Measurements from ENCODE around the gene NYAP1.
"Not testable (repeated sequence)": the region's sequence is repeated elsewhere in the genome, so short reads cannot be mapped to it uniquely, and the experiment has no call there.

The NYAP1 gene

GRCh38 chr7:100481466-100481865, 2.3 kb upstream of the NYAP1 start:
- DNase-seq (ENCODE audit: insufficient read length, low spot score): no peak

GRCh38 chr7:100482728-100483089, 1.0 kb upstream of the NYAP1 start:
- DNase-seq (ENCODE audit: insufficient read length, low spot score) (no peak), FAIRE-seq (no peak)

More at GRCh38 chr7:100481466-100481865, 2.3 kb upstream of the NYAP1 start:
- FAIRE-seq: no peak

GRCh38 chr7:100483090-100483721, 521 bp upstream of the NYAP1 start:
- FAIRE-seq: no peak
- DNase-seq (ENCODE audit: insufficient read length, low spot score): peak; percentile 84

GRCh38 chr7:100484673-100485045, 932 bp downstream of the NYAP1 start:
- DNase-seq (ENCODE audit: insufficient read length, low spot score): no peak
- no peak for FAIRE-seq

- DNase-seq (ENCODE audit: insufficient read length, low spot score): no peak
- FAIRE-seq: no peak
Measured at GRCh38 chr7:100485471-100485876, 1.7 kb downstream of the NYAP1 start.

- no peak for FAIRE-seq
- DNase-seq (ENCODE audit: insufficient read length, low spot score): no peak
Measured at GRCh38 chr7:100486111-100486636, 2.4 kb downstream of the NYAP1 start.

GRCh38 chr7:100486753-100487446, 3.2 kb downstream of the NYAP1 start:
- DNase-seq (ENCODE audit: insufficient read length, low spot score): no peak

GRCh38 chr7:100488333-100489095, 4.8 kb downstream of the NYAP1 start:
- no peak for DNase-seq (ENCODE audit: insufficient read length, low spot score)
- no peak for FAIRE-seq

More at GRCh38 chr7:100486753-100487446, 3.2 kb downstream of the NYAP1 start:
- no peak for FAIRE-seq

- FAIRE-seq (no peak), DNase-seq (ENCODE audit: insufficient read length, low spot score) (no peak)
Measured at GRCh38 chr7:100489121-100489520, 5.4 kb downstream of the NYAP1 start.

- peak; percentile 86 for DNase-seq (ENCODE audit: insufficient read length, low spot score)
- no peak for FAIRE-seq
Measured at GRCh38 chr7:100489824-100490223, 6.1 kb downstream of the NYAP1 start.

- FAIRE-seq: no peak
- DNase-seq (ENCODE audit: insufficient read length, low spot score): no peak
Measured at GRCh38 chr7:100490483-100491191, 6.9 kb downstream of the NYAP1 start.

- no peak for FAIRE-seq
Measured at GRCh38 chr7:100491192-100491578, 7.5 kb downstream of the NYAP1 start.

GRCh38 chr7:100492738-100493475, 9.2 kb downstream of the NYAP1 start:
- DNase-seq (ENCODE audit: insufficient read length, low spot score) (no peak), FAIRE-seq (no peak)

More at GRCh38 chr7:100491192-100491578, 7.5 kb downstream of the NYAP1 start:
- DNase-seq (ENCODE audit: insufficient read length, low spot score): no peak

- DNase-seq (ENCODE audit: insufficient read length, low spot score): no peak
- FAIRE-seq: no peak
Measured at GRCh38 chr7:100493476-100494264, 9.9 kb downstream of the NYAP1 start.

- DNase-seq (ENCODE audit: insufficient read length, low spot score) (no peak), FAIRE-seq (no peak)
Measured at GRCh38 chr7:100496509-100496908, 12.8 kb downstream of the NYAP1 start.

GRCh38 chr7:100500743-100501142, 17.0 kb downstream of the NYAP1 start:
- not testable (repeated sequence) for FAIRE-seq; DNase-seq (ENCODE audit: insufficient read length, low spot score)

GRCh38 chr7:100504031-100504430, 20.3 kb downstream of the NYAP1 start:
- not testable (repeated sequence) for FAIRE-seq; DNase-seq (ENCODE audit: insufficient read length, low spot score)

- no peak for FAIRE-seq
- DNase-seq (ENCODE audit: insufficient read length, low spot score): no peak
Measured at GRCh38 chr7:100504887-100505611, 21.3 kb downstream of the NYAP1 start.
